IMR-90 (cell line): ENCODE results near the gene BRIP1. TPM values are rescaled to one million over a fixed set of nuclear protein-coding genes. Genes with fewer than 3 reads are reported as not detected.

ENCODE experiments used
- ATAC-seq: fragments of 200-7000 bp; cut with Tn5 transposase; 2 replicates; pipeline ENCODE4 v1.9.1; 2020; ENCODE audit warnings: low read depth, mild to moderate bottlenecking, moderate library complexity
- BruUV-seq: library from RNA; stranded (reverse); fragments of 400-500 nt; replicated peaks from 2 replicates; lab custom pipeline; 2021; lab: Mats Ljungman, UMichigan
- CTCF ChIA-PET: fragments of 300-600 bp; formaldehyde crosslinking; extraction: SDS; loops from one replicate; lab custom pipeline; 2021; ENCODE audit warnings: antibody characterized with exemption; lab: Yijun Ruan, JAX
- POLR2A ChIA-PET: fragments of 300-600 bp; sonication (Branson Sonifier 250); formaldehyde crosslinking; loops from one replicate; lab custom pipeline; 2022; ENCODE audit warnings: antibody characterized with exemption; ENCODE audit not compliant: unreplicated experiment; lab: Charles Lee
- DNase-seq: peaks from one replicate; pipeline ENCODE4 v3.0.0; 2013
- H2AFZ ChIP-seq: replicated peaks from 2 replicates; pipeline ENCODE3; 2013; ENCODE audit warnings: low read length, mild to moderate bottlenecking; ENCODE audit not compliant: poor library complexity
- H2AK5ac ChIP-seq: 2 replicates; pipeline ENCODE4 v1.6.1; 2013; ENCODE audit warnings: low read depth, low read length, inconsistent platforms
- H2AK9ac ChIP-seq: replicated peaks from 2 replicates; pipeline ENCODE3; 2013; ENCODE audit warnings: mild to moderate bottlenecking, low read depth, low read length, moderate library complexity; ENCODE audit not compliant: poor library complexity
- H2BK120ac ChIP-seq: 2 replicates; pipeline ENCODE4 v1.6.1; 2013; ENCODE audit warnings: low read depth, low read length, inconsistent platforms
- H2BK15ac ChIP-seq: 3 replicates; pipeline ENCODE4 v1.6.1; 2013; ENCODE audit warnings: low read depth, low read length, inconsistent platforms
- H2BK20ac ChIP-seq: 2 replicates; pipeline ENCODE4 v1.6.1; 2013; ENCODE audit warnings: low read depth, mild to moderate bottlenecking, inconsistent platforms, low read length, moderate library complexity
- H2BK5ac ChIP-seq: 2 replicates; pipeline ENCODE4 v1.6.1; 2013; ENCODE audit warnings: mild to moderate bottlenecking, low read depth, low read length, inconsistent platforms; ENCODE audit not compliant: poor library complexity, severe bottlenecking
- H3K14ac ChIP-seq: replicated peaks from 2 replicates; pipeline ENCODE4 v1.6.1; 2013; ENCODE audit warnings: low read depth, low read length, inconsistent platforms
- H3K18ac ChIP-seq: 2 replicates; pipeline ENCODE4 v1.6.1; 2013; ENCODE audit warnings: low read depth, low read length, control low read depth
- H3K23ac ChIP-seq: 2 replicates; pipeline ENCODE4 v1.6.1; 2013; ENCODE audit warnings: low read depth, low read length, inconsistent platforms
- H3K27ac ChIP-seq: 2 replicates; pipeline ENCODE4 v1.5.1; 2013; ENCODE audit warnings: mild to moderate bottlenecking, control low read depth, low read length; ENCODE audit not compliant: insufficient read depth
- H3K27me3 ChIP-seq: 2 replicates; pipeline ENCODE4 v1.6.1; 2013; ENCODE audit warnings: low read length; ENCODE audit not compliant: control insufficient read depth, insufficient read depth
- H3K36me3 ChIP-seq: 2 replicates; pipeline ENCODE4 v1.6.1; 2013; ENCODE audit warnings: low read length, mixed read lengths; ENCODE audit not compliant: control insufficient read depth, insufficient read depth
- H3K4ac ChIP-seq: 2 replicates; pipeline ENCODE4 v1.6.1; 2013; ENCODE audit warnings: low read depth, low read length, inconsistent platforms
- H3K4me1 ChIP-seq: 2 replicates; pipeline ENCODE4 v1.6.1; 2013; ENCODE audit warnings: low read length, mixed read lengths; ENCODE audit not compliant: control insufficient read depth, insufficient read depth
- H3K4me2 ChIP-seq: 2 replicates; pipeline ENCODE4 v1.6.1; 2013; ENCODE audit warnings: low read depth, mild to moderate bottlenecking, control low read depth, low read length, moderate library complexity
- H3K4me3 ChIP-seq: 2 replicates; pipeline ENCODE4 v1.5.1; 2013; ENCODE audit warnings: low read depth, mild to moderate bottlenecking, control low read depth, low read length, moderate library complexity; ENCODE audit not compliant: insufficient read depth
- H3K56ac ChIP-seq: 2 replicates; pipeline ENCODE4 v1.6.1; 2013; ENCODE audit warnings: low read length, inconsistent platforms; ENCODE audit not compliant: insufficient read depth; ENCODE audit errors: extremely low read depth
- H3K79me1 ChIP-seq, 2 experiments: 2 replicates each; pipeline ENCODE4 v1.6.1; 2013; ENCODE audit warnings: low read length in 2 of 2, inconsistent platforms in 1 of 2, low read depth in 1 of 2
- H3K9ac ChIP-seq: 2 replicates; pipeline ENCODE4 v1.6.1; 2013; ENCODE audit warnings: low read depth, low read length, control low read depth
- H3K9me1 ChIP-seq: 2 replicates; pipeline ENCODE4 v1.6.1; 2013; ENCODE audit warnings: low read length, inconsistent platforms; ENCODE audit not compliant: insufficient read depth
- H3K9me3 ChIP-seq: 2 replicates; pipeline ENCODE4 v1.6.1; 2013; ENCODE audit warnings: low read length; ENCODE audit not compliant: control insufficient read depth, insufficient read depth
- H4K20me1 ChIP-seq: 2 replicates; pipeline ENCODE4 v1.6.1; 2013; ENCODE audit warnings: low read length, inconsistent platforms; ENCODE audit not compliant: insufficient read depth
- H4K5ac ChIP-seq: 2 replicates; pipeline ENCODE4 v1.6.1; 2013; ENCODE audit warnings: mild to moderate bottlenecking, low read depth, low read length, control low read depth
- H4K8ac ChIP-seq, 2 experiments: 2 replicates each; pipeline ENCODE4 v1.6.1; 2013; ENCODE audit warnings: low read depth in 2 of 2, low read length in 2 of 2, control low read depth in 1 of 2, inconsistent platforms in 1 of 2
- H4K91ac ChIP-seq: 2 replicates; pipeline ENCODE4 v1.6.1; 2013; ENCODE audit warnings: low read depth, low read length, inconsistent platforms; ENCODE audit not compliant: insufficient read depth
- BHLHE40 ChIP-seq: fragments of 150-350 bp; IDR thresholded peaks from 2 replicates; pipeline ENCODE4 v1.6.1; 2016; ENCODE audit warnings: mild to moderate bottlenecking, low read depth, low read length
- CHD1 ChIP-seq: IDR thresholded peaks from 2 replicates; pipeline ENCODE4 v1.6.1; 2012; ENCODE audit warnings: low read depth, low read length, improper control_type of control experiment
- CTCF ChIP-seq: conservative IDR thresholded peaks from 2 replicates; pipeline ENCODE4 v1.5.1; 2012; ENCODE audit warnings: mild to moderate bottlenecking, low read depth, low read length, improper control_type of control experiment
- FOS ChIP-seq: fragments of 150-350 bp; IDR thresholded peaks from 2 replicates; pipeline ENCODE4 v1.6.1; 2016; ENCODE audit warnings: low read depth, low read length
- MAZ ChIP-seq: IDR thresholded peaks from 2 replicates; pipeline ENCODE4 v1.6.1; 2012; ENCODE audit warnings: low read depth, mild to moderate bottlenecking, low read length, improper control_type of control experiment, moderate library complexity, borderline replicate concordance
- MXI1 ChIP-seq: IDR thresholded peaks from 2 replicates; pipeline ENCODE4 v1.6.1; 2012; ENCODE audit warnings: low read depth, mild to moderate bottlenecking, low read length, moderate library complexity, borderline replicate concordance
- SMC3 ChIP-seq: fragments of 150-350 bp; IDR thresholded peaks from 2 replicates; pipeline ENCODE4 v1.6.1; 2016; ENCODE audit warnings: low read depth, mild to moderate bottlenecking, antibody characterized with exemption, low read length, moderate library complexity
- USF2 ChIP-seq: fragments of 150-350 bp; IDR thresholded peaks from 2 replicates; pipeline ENCODE4 v1.6.1; 2017; ENCODE audit warnings: mild to moderate bottlenecking, antibody characterized with exemption, low read length, low read depth
- dilution Hi-C: fragments of 300-500 bp; cut with HindIII; formaldehyde crosslinking; loops from one replicate; pipeline ENCODE4 v1.14.3; 2018; ENCODE audit warnings: low sequenced_read_pairs; ENCODE audit not compliant: unreplicated experiment
- in situ Hi-C: fragments of 300-500 bp; cut with MboI; formaldehyde crosslinking; loops from 3 replicates; pipeline ENCODE4 v1.14.3; 2019; ENCODE audit warnings: low sequenced_read_pairs, inconsistent platforms, mixed read lengths
- intact Hi-C: fragments of 100-400 bp; cut with micrococcal nuclease; formaldehyde crosslinking; loops from 2 replicates; pipeline ENCODE4 v1.10.0; 2022
- polyA plus RNA-seq, 3 experiments: library from polyadenylated mRNA; depleted of rRNA; stranded (reverse); fragments of >200 nt; gene quantifications; 2 replicates each; pipeline ENCODE4 v1.2.3, GENCODE V29; 2012; ENCODE audit warnings: low replicate concordance in 1 of 3
- total RNA-seq: library from RNA; depleted of rRNA; stranded (reverse); fragments of >200 nt; gene quantifications from 2 replicates; pipeline ENCODE4 v1.2.3, GENCODE V29; 2012

The BRIP1 gene
- total and polyA plus RNA-seq, 2 of the 4 experiments (the other 2 are of a cell fraction) = 6.1 to 19.7 TPM

- dilution Hi-C loops (no loop called here), intact Hi-C loops (no loop called here)
- CTCF ChIA-PET = no interaction called here
Measured at GRCh38 chr17:61783556-61784304, 79.6 kb downstream of the BRIP1 start.

More at GRCh38 chr17:61783556-61784304, 79.6 kb downstream of the BRIP1 start:
- Histone ChIP-seq H3K36me3 (no peaks in the 10 kb centered on the region), H3K9me3 (no peaks in the 10 kb centered on the region), H2AK9ac (no peak overlapping the region), H3K4me2 (no peak overlapping the region), H3K4ac (no peak overlapping the region), H3K9me1 (no peaks in the 10 kb centered on the region), H4K20me1 (no peaks in the 10 kb centered on the region), H3K56ac (no peak overlapping the region), H2BK120ac (no peak overlapping the region), H3K27ac (no peak overlapping the region), H3K4me1 (no peaks in the 10 kb centered on the region), H3K23ac (no peak overlapping the region), H2AFZ (no peak overlapping the region), H3K27me3 (no peaks in the 10 kb centered on the region), H2BK15ac (no peak overlapping the region), H3K79me1 (peaks cover 0 to 3% of the 10 kb centered on the region in 2 experiments; a peak in 2 of 4 replicates), H3K14ac (no peak overlapping the region), H3K4me3 (no peak overlapping the region), H2AK5ac (no peak overlapping the region), H3K9ac (no peak overlapping the region), H4K8ac (no peak overlapping the region), H4K5ac (no peak overlapping the region), H2BK20ac (no peak overlapping the region), H4K91ac (no peak overlapping the region), H2BK5ac (no peak overlapping the region), H3K18ac (no peak overlapping the region)
- POLR2A ChIA-PET = no interaction called here
- DNase-seq (no peak), ATAC-seq (no peak)
- BruUV-seq = no TSS peak
- TF ChIP-seq MXI1 = no peak
- TF ChIP-seq BHLHE40 = no peak
- TF ChIP-seq CHD1 = no peak
- TF ChIP-seq USF2 = no peak
- TF ChIP-seq SMC3 = no peak
- TF ChIP-seq CTCF = no peak
- TF ChIP-seq FOS = no peak
- no peak for TF ChIP-seq MAZ
- in situ Hi-C loops = no loop called here
